Stimulated activated CD4-positive, alpha-beta T cell treated with anti-CD3 and anti-CD28 coated beads, Interleukin-2, amount 100 ng/mL, for 24 hours (primary cell): Measurements from ENCODE around the gene CHST9.

Experiments used
- DNase-seq, 2 donors: peaks; one replicate each; pipeline ENCODE4 v3.0.0-alpha.2; 2020

Gene CHST9

GRCh38 chr18:26926066-26926675, 258.9 kb downstream of the CHST9 start:
- DNase-seq = no peak

GRCh38 chr18:26925313-26925712, 259.8 kb downstream of the CHST9 start:
- no peak for DNase-seq

GRCh38 chr18:26922313-26922712, 262.8 kb downstream of the CHST9 start:
- no peak for DNase-seq

- DNase-seq = no peak
Observed at GRCh38 chr18:26920644-26921043, 264.5 kb downstream of the CHST9 start.

DNA sequence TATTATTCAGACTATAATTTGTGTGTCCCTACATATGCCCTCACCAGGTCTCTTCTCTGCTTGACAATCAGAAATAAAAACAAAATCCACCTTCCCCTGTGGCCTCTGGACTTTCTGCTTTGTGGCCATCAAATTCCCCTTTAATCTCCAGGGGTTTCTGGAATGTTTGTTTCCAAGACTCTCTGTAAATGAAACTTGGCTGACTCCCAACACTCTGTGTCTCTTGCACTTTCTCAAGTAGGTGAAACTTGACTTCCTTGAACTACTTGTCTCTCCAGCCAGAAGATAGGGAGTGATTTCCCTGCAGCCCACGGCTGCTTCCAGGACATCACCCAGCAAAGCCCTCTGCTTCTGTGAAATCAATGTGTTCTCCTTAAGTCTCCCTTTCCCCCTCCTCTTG, 265.5 kb downstream of the CHST9 start:
- no peak for DNase-seq

DNA sequence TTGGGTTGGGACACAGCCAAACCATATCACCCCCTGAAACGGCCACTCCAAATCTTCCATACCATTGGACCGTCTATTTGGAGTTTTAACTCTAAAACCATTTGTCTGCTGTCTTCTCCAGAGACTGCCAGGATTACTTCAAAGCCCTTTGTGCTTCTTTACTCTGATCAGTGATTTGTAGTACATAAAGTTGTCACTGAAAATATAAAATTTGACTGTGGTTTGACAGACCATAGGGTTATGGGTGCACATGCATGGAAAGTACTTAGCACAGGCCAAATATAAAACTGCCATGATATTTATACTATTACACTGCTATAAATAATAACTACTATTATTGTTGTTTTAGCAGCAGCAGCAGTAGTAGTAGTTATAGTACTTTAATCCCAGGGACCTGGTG, 265.9 kb downstream of the CHST9 start:
- DNase-seq = no peak

DNA sequence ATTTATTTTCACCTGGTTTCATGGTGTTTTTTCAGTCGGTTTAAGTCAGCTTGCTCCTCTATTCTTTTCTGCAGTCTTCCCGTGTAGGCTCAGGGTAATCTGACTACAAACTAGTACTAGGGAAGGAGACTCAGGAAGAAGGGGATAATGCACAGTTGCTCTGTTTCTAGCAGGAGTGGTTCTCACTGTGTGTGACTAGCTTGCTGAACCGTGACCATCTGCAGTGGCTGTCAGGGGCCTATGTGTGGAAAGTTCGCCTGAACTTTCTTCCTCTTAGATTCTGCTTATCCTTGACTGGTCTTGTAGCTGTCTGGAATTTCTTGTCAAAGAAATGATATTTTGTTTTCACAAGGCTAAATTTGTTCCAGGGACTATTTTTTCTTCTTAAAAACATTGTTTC, 273.3 kb downstream of the CHST9 start:
- no peak for DNase-seq

- no peak for DNase-seq
Observed at GRCh38 chr18:26909599-26910290, 275.4 kb downstream of the CHST9 start.

DNA sequence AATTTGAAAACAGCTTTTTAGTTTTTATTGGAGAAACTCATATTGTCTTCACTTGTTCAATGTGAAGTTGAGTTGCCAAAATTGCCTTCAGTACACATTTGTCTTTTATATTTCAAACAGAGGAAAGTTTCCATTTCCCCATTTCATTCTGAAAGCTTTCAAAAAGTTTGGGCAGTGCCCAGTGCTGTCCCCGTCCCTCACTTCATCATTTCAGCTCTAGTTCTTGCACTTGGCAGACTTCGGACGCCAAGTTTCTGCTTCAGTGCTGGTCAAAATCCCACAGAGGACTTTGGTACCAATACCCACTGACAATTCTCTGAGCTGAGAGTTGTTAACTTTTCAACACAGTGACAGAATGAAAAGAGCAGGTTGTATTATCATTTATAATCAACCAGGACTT, 276.2 kb downstream of the CHST9 start:
- no peak for DNase-seq

DNA sequence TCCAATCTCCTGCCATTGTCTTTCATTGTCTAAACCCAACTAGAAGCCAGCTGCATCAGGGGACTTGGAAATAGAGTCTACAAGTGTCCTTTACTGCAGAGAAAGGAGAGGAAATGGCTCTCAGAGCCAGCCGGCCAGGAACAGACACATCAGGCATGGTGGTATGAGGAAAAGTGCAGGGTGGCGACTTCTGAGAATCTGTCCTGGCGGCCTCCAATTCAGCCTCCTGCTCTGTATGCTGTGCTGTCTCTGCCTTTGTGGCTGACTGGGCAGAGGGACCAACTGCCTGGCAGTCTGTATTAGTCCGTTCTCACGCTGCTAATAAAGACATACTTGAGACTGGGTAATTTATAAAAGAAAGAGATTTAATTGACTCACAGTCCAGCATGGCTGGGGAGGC, 282.8 kb downstream of the CHST9 start:
- no peak for DNase-seq

GRCh38 chr18:26901020-26901419, 284.1 kb downstream of the CHST9 start:
- DNase-seq = no peak

DNA sequence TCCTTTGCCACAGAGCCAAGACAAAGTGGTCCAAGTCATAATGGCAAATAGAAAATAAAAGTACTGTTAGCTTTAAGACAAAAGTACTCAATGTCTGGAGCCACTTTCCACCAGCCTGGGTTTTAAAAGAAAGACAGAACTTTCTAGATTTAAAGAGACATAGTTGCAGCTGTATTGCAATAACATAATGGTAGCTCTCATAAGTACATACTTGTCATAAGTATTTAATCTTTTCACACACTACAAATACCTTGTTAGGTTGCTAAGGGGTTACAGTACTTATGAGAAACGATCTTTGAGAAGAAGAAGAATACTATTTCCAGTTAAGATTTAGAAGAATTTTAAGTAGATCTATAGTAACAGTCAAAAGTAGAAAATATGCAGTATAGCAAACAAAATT, 290.7 kb downstream of the CHST9 start:
- no peak for DNase-seq

DNA sequence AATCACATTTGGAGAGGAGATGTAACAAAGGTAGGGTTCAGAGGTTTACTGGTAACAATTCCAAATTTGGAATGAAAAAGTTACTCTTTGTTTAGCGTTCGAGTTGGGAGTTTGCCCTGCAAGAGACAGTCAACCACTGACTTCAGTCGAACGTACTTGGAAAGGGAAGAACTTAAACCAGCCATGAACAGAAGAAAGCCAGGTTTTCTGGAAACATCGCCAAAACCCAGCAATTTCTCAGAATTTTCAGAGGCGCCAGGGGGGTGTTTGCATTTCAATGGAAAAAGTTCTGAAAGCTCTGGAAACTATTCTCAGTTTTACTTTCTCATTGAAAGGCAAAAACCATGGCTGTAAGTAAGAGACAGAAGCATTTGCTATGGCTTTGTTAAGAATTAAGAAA, 291.1 kb downstream of the CHST9 start:
- DNase-seq = no peak

GRCh38 chr18:26888259-26888658, 296.8 kb downstream of the CHST9 start:
- DNase-seq = no peak

DNA sequence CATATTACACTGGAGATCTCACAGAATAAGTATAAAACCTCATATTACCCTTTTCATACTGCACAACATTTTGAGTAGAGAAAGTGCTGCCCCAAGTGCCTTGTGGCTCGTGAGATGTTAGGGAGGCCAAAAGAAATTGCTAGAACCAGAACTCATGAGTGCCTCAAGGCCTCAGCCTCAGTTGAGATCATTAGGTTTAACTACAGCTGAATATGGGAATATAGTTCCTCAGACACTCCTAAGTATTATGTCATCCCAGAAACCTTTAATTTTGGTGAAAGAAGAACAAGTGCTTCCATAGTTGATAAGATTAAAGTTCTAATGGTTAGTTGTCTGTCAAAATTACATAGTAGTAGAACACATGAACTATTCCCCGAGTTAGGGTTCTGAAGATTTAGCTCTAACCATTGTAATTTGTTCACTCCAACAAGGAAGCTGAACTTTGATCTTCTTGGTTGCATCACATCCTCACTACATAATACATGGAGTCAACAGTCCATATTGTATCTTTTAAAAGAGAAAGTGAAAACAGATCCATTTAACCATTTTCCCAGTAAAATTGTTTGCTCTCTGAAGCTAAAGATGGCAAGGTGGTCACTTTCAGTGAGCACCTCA, 310.0 kb downstream of the CHST9 start:
- no peak for DNase-seq

- DNase-seq = no peak
Observed at GRCh38 chr18:26874283-26874682, 310.8 kb downstream of the CHST9 start.

DNA sequence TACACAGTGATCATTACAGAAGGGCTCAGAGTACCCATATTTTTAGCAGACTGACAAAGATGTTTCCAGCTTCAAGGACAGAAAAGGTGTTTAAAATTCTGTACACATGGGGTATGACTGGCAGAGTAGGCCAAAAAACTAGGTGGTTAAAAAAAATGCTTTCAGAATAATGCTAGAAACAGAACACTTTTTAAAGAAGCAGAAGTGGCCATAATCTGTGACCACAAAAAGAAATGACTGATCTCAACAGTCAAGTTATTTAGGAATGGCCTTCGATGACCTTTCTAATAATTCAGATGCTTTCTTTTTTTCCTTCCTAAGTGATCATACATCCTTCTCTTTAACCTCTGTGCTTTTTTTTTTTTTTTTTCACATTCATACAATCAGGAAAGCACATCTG, 315.5 kb downstream of the CHST9 start:
- DNase-seq = no peak

- no peak for DNase-seq
Observed at GRCh38 chr18:26868968-26869586, 316.0 kb downstream of the CHST9 start.

GRCh38 chr18:26867471-26867870, 317.6 kb downstream of the CHST9 start:
- no peak for DNase-seq

DNA sequence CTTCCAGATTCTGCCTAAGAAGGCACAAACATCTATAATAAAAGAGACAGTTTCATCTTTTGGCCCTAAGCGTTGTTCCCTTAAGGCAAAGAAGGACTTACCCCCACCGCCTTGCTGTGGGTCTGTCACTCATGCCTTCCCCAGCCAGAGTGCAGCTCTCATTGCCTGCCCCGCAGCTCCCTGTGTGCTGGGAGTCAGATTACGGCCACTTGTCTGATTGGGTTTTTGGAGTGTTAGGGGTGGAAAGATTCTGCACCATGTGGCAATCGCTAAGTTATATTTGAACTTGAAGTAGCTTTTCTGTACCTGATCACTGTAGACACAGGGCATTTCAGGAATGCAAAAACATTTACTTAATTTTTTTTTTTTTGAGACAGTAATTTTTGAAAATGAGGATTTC, 319.6 kb downstream of the CHST9 start, which contains the start of gene AQP4:
Gene AQP4, minus strand, starts transcription at position 151 of the 400 bp plus-strand sequence. Its CDS starts 18 bp downstream, at position 133.
- no peak for DNase-seq

GRCh38 chr18:26864658-26865057, 320.4 kb downstream of the CHST9 start:
- no peak for DNase-seq

DNA sequence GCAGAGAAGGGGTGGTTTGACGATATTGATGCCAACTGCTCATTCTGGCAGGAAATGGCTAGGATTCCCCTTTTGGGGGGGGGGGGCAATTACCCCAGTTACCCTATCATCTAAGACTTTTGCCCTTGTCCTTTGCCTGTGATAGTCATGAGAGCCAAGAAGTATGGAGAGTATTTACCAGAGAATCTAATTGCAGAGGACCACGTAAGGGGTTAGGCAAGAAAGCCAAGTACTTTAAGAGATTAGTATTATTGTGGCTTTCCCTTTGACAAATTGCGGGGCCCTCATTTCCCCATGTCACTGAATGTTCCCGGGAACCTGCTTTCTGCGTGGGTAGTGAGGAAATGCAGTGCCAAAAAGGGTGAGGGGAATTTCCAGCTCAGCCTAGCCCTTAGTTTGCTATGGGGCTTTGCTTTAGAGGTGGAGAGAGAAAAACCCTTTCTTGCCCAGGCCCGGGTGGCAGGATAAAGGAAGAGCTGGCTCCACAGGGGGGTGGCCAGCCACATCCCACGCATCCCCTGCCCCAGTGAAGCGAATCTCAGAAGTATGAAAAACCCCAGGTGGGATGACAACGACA, 321.1 kb downstream of the CHST9 start:
- no peak for DNase-seq

DNA sequence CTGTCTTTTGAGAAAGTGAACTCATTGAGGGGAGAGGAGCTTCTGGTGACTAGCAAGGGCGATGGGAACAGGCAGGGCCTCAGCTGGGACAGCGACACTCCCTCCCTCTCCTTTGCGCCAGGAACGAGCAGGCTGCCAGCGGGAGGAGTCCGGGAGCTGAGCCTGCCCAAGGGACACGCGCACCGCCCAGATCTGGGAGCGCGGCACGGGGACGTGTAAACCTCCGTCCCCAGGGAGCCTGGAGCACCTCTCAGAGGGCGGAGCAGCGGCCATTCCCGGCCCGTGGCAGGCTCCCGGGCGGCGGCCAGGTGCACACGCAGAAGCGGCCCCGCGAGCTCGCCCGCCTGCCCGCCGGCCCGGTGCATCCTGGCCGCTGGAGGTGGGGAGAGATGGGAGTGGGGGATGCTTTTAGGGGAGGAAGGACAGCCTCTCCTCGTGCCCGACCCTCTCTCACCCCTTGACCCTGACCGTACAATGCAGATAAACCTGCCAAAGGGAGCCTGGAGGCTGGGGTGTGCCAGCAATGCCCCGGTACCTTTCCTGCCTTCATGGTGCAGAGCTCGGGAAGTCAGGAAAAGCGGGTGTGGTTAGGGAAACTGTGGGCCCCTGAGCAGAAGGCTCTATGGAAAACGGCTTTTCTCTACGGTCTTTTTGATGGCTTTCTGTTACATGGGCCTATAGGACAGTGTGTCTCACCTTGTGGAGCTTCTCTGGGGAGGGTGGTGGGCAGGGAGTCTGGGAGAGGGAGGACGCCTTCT, 321.8 kb downstream of the CHST9 start:
- no peak for DNase-seq
